Caki2 (cell line): Measurements from ENCODE around the gene INSR. TPM values are rescaled to one million over a fixed set of nuclear protein-coding genes. Genes with fewer than 3 reads are reported as not detected.

Experiments
- DNase-seq: peaks from one replicate; pipeline ENCODE4 v3.0.0-alpha.2; 2015; ENCODE audit warnings: low read depth
- in situ Hi-C: cut with HindIII; loops from 2 replicates; pipeline ENCODE4 v1.10.0; 2016; ENCODE audit warnings: low sequenced_read_pairs, low pct_unique_long_range_greater_than_20kb, mixed read lengths
- total RNA-seq: library from RNA; depleted of rRNA; stranded (reverse); fragments of >200 nt; shearing (Covaris generic); gene quantifications from 2 replicates; pipeline ENCODE4 v1.2.3, GENCODE V29; 2014; ENCODE audit warnings: low replicate concordance

The INSR gene
- total RNA-seq, 1 experiment from 2014 or later = 7.0 TPM

DNA sequence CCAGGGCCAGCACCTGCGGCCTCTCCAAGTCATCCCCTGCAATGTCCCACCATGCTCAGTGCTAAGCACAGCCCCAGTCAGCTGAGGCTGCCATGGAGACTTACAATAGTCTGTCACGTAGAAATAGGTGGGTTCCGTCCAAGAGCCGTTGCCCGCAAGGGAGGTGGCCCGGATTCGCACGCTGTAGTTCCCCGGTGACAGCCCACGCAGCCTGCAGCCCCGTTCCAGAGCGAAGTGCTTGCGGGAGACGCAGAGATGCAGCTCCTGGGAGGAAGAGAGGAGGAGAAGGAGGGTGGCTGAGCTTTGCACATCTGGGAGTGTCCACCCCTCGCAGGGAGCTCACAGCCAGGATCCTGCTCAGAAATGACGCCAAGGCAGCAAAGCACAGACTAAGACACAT lies 162.2 kb downstream of the INSR start:
- DNase-seq = no peak
- in situ Hi-C loops = no loop called here

DNA sequence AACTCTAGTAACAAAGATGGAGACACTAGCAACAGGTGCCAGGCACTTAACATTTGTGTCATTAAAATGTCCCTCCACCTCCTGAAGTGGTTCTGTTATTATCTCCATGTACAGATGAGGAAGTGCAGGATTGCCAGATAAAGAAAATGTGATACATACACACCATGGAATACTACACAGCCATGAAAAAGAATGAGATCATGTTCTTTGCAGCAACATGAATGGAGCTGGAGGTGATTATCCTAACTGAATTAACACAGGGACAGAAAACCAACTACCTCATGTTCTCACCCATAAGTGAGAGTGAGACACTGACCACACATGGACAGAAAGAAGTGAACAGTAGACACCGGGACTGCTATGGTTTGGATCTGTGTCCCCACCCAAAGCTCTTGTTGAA lies 164.2 kb downstream of the INSR start:
- in situ Hi-C loops = no loop called here

DNA sequence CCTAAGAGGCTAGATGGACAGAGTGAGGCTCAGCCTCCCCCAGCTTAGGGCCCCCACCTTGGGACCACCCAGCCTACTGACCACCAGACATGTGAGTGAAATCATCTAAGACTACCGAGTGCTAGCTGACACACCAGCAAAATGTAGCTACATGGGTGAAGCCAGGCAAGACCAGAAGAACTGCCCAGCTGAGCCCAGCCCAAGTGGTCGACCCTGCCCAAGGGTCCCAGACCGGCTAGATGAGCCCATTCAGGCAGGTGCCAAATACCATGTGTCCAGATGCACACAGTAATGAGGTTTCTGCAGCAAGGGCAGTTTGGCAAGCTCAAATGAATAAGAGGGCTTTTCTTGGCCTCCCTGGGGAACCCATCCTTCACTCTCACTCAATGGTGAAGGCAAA lies 168.1 kb downstream of the INSR start:
- in situ Hi-C loops = no loop called here
- DNase-seq = no peak

More for the DNA sequence above, 164.2 kb downstream of the INSR start:
- DNase-seq = no peak

DNA sequence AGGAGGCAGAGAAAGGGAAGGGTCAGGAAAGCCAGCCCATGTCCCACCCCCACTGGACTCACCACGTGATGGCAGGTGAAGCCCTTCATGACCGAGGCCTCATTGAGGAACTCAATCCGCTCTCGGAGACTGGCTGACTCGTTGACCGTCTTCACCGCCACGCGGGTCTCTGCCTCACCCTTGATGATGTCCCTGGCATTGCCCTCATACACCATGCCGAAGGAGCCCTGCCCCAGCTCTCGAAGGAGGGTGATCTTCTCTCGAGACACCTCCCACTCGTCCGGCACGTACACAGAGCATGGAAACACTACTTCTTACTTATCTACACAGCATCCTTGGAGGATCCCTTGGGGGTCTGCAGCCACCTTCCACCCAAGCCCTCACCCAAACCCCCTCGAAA lies 169.0 kb downstream of the INSR start:
- DNase-seq = no peak
- in situ Hi-C loops = no loop called here

DNA sequence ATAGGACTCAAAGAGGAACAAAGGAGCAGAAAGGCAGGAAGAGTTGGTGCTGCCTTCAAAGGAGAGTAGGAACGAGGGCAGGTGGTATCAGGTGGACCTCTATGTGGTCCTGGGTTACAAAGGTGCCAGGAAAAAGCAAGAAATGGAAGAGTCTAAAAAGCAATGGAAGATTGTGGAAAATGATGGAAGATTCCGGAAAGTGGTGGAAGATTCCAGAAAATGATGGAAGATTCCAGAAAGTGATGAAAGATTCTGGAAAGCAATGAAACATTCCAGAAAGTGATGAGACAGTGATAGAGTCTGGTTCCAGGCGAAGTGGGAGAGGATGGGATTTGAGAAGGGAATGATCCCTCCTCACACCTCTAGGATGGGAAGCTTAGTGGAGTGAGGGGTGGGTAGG lies 169.4 kb downstream of the INSR start:
- no peak for DNase-seq
- in situ Hi-C loops = no loop called here

DNA sequence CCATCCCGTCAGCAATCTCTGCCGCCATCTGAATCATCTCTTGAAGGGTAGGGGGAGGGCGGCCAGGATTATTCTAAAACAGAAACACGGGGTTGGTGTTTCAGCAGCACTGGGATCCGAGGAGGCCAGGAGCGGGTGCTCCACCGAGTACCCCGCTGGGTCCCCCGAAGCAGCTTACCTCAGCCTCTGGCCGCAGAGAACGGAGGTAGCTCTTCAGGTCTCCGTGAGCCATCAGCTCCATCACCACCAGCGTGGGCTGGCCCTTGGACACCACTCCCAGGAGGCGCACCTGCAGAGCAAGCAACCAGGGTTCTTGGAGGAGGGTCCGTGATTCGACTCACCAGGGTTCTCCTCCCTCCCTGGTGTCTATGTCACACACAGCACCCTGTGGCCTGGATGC lies 171.5 kb downstream of the INSR start:
- no peak for DNase-seq
- in situ Hi-C loops = no loop called here

DNA sequence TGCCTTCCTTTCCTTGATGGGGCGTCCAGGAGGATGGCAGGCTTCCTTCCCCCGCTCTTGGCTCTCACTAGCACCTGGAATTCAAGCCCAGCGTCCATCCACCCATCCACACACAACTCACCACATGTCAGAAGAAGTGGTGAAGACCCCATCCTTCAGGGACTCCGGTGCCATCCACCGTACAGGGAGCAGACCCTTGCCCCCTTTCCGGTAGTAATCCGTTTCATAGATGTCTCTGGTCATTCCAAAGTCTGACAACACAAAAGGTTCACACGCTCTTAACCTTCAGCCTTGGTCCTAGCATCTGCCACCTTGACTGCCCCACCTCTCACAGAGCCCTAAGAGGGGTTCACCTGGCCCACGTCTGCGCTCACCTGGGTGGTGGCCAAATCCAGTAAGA lies 173.7 kb downstream of the INSR start:
- in situ Hi-C loops = no loop called here
- no peak for DNase-seq

DNA sequence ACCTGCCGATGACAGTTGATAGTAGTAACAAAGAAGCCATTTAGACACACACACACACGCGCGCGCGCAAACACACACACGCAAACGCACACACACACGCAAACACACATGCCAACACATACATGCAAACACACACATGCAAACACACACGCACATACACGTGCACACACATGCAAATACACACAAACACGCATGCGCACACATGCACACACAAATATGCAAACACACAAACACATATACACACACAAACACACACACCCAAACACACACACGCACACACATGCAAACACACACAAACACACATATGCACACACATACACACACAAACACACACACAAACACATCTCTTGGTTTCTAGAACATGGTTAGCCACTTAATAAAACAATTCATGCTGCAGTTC lies 174.6 kb downstream of the INSR start:
- no peak for DNase-seq
- in situ Hi-C loops = no loop called here

DNA sequence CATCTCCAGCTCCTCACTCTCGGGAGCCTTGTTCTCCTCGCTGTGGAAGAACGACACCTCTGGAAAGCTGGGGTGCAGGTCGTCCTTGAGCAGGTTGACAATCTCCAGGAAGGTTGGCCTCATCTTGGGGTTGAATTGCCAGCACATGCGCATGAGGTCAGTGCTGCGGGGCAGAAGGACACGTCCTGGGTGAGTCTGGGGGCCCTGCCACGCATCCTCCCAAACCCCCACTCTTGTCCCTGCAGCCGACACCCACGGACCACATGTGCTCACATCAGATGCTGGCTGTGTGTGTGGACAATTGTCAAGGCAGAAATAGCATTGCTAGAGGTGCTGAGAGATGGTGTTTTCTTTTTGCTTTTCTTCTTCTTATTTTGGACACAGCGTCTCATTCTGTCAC lies 177.0 kb downstream of the INSR start:
- no peak for DNase-seq
- in situ Hi-C loops = no loop called here

DNA sequence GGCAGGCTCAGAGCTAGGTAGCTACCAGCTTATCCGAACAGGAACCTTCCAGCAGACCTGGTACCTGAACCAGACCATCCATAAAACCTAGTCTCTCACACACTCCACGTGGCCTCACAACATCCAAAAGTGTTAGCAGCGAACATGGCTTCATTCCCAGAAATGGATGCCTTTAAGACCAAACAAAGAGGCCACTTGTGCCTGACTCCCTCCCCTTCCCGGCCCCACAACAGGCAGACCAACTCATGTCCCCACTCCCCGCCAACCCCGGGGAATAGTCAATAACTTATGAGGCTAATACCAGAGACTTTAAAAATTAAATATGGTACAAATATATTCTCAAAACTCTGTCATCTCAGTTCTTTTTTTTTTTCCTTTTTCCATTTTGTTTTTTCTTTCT lies 178.5 kb downstream of the INSR start:
- in situ Hi-C loops = no loop called here

DNA sequence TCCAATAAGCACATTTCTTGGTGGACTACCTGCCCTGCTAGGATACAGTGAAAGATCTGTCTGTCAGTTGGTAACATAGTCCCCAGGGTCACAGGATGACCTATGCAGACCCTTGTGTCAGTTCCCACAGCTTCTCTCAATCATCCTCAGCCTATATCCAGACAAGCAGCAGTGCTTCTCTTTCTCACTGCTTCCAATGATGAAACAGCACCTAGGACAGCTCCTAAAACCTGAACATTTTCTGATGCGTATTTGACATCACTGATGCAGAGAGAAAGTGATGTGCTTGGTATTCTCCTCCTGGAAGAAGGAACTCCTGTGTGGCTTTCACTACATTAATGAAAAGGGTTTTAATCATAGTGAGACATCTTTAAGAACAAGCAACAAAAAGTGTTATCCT lies 181.0 kb downstream of the INSR start:
- no peak for DNase-seq
- in situ Hi-C loops = no loop called here

More for the DNA sequence above, 178.5 kb downstream of the INSR start:
- DNase-seq = no peak

DNA sequence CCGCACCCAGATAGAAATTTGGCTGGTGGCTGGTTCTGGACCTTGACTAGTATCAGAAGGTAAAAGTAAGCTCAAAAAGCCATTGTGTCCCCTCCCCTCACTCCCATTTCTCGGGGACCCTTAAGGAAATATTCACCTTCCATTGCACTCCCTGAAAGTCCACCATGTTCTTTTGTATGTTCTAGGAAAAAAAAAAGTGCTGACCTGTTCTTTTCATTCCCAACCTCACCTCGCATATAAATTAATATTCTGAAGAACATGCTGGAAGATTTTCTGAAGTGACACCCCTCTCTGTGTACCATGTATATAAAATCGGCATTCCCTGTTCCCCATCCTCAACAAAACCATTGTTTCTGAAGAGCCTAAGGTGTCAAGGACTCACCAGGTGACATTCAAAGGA lies 181.5 kb downstream of the INSR start:
- in situ Hi-C loops = no loop called here
- no peak for DNase-seq

DNA sequence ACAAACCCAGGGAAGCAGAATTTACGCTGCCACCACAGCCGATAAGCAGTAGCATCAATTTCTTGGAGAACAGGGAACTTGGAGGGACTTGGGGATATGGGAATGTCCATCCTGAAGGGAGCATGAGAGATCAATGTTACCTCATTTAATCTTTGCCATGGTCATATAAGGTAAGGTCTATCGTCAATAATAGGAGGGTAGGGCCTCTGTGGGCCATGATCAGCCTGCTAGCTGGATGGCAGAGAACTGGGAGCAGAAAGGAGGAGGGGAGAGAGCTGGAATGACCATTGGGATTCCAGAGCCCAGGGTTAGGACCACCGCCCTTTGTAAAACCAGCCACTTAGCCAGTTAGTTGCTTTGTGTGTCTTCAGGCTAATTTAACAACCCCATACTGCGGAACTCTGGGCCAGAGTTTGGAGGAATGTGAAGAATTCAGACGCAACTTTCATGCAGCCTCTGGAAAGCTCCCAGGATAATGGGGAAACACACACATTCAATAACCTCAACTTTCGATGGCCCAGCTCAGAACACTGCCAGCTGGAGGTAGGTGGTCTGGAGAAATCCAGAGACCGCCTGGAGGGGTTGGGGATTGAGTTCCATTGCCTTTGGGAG lies 184.4 kb downstream of the INSR start:
- in situ Hi-C loops = no loop called here
- DNase-seq = no peak

DNA sequence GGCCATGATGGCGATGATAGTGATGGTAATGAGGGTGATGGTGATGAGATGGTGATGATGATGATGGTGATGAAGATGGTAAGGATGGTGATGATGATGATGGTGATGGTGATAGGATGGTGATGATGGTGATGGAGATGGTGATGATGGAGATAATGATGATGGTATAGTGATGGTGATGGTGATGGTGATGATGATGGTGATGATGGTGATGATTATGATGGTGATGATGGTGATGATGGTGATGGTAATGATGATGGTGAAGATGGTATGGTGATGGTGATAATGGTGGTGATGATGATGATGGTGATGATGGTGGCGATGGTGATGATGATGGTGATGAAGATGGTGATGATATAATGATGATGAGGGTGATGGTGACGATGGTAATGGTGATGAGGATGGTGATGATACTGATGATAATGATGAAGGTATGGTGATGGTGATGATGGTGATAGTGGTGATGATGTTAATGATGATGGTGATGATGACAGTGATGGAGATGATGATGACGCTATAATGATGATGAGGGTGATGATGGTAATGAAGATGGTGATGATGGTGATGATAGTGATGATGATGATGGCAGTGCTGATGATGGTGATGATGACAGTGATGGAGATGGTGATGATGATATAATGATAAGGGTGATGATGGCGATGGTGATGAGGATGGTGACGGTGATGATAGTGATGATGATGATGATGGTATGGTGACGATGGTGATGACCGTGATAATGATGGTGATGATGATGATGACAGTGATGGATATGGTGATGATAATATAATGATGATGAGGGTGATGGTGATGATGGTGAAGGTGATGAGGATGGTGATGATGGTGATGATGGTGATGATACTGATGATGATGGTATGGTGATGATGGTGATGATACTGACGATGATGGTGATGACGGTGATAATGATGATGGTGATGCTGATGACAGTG lies 187.2 kb downstream of the INSR start:
- no peak for DNase-seq
- in situ Hi-C loops = no loop called here

DNA sequence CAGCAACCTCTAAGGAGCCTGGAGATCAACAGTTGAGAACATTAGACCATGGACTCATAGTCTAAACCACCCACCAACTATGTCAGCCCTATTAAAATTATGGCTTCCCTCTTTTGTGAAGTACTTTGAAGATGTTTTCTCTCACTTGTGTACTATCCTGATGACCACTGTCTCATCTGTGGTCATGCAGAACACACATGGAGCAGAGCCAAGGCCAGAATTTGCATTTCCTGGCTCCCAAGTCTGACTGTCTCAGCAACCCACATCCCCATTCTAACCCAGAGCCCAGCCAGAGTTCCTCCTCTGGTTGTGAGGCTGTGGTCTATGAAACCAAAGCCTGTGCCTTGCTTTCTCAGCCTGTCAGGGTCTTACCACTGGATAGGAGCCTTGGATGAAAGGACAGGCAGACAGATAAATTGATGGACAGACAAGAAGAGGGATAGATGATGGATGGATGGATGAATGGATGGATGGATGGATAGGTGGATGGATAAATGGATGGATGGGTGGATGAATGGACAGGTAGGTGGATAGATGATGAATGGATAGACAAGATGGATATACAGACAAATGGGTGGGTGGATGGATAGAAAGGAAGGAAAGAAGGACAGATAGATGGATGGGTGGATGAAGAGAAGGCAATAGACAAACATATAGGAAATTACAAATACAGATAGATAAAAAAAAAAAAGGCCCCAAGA lies 189.3 kb downstream of the INSR start:
- in situ Hi-C loops = no loop called here
- no peak for DNase-seq

DNA sequence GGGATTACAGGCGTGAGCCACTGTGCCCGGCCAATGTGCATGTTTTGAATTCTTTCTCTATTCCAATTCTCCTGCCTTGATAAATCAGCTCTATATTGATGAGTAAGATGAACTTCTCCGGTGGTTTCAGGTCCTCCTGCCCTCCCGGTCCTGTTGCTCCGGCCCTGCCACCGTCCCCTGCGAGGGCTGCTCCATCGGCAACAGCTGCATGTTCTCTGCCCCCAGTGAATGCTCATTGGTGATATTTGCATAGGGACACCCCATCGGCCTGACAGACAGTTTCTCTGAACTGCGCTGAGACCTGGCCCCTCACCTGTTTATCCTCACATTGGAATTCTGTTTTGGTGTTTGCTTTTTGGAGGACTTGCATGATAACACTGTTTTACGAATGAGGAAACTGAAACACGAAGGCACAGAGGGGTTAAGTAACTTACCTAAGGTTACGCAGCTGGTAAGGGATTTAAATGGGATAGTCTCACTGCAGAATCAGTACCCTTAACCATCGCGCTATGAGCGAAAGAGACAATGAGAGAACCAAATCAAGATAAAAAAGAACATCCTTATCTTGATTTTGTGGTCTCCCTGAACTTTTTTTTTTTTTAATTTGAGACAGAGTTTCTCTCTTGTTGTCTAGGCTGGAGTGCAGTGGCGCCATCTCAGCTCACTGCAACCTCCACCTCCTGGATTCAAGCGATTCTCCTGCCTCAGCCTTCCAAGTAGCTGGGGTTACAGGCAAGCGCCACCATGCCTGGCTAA lies 192.5 kb downstream of the INSR start:
- DNase-seq = no peak
- in situ Hi-C loops = no loop called here

DNA sequence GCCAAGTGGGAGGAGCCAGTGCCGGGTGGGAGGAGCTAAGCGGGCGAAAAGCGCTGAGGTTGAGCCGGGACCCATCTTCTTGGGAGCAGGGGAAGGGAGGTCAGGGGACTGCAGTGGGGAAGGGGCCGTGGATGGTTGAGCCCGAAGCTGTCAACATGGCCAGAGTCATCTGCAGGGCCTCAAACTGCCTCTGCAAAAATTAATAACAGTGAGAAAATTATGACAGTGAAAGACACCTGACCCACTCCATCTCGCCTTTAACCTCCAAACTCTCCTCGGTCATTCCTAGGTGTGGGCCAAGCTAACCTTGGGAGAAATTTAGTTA lies 194.7 kb downstream of the INSR start:
- in situ Hi-C loops = no loop called here
- no peak for DNase-seq

DNA sequence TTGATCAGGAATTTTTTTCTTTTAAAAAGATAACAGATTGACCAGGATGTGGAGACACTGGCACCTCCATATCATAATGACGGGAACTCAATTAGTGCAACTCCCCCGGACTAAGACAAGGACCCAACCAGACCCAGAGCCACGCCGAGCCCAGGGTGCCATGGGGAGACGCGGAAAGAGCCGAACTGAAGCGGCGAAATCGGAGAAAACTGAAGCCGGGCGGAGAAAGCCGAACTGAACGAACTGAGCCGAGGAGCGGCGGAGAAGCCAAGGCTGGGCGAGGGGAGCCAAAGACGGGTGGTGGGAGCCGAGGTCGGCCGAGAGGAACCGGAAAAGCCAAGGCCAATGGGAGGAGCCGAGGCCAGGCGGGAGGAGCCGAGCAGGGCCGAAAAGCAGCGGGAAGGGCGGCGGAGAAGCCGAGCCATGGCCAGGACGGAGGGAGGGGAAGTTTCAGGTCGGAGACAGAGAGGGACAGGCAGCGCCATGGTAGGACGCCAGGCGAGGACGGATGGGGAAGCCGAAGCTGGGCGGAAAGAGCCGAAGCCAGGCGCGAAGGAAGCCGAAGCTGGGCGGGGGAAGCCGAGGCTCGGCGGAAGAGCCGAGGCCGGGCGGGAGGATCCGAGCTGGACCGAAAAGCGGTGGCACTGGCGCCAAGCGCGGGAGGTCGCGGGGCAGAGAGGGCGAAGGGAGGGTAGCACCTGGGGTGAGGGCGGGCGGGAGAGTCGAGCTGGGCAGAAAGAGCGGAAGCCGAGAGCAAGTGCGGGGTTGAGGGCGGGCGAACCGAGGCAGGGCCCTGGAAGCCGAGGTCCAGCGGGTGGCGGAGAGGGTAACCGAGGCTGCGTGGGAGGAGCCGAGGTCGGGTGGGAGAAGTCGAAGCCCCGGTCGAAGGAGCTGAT lies 195.3 kb downstream of the INSR start:
- peak; percentile 86 for DNase-seq
- in situ Hi-C loops = no loop called here
